Type B pancreatic cell (in vitro differentiated cells): Measurements from ENCODE around the gene GABPB2. TPM values are rescaled to one million over a fixed set of nuclear protein-coding genes. Genes with fewer than 3 reads are reported as not detected.
A peak's percentile ranks its signal among the peaks of the same experiment; 100 is the strongest.

Experiments used
- DNase-seq: peaks from one replicate; pipeline ENCODE4 v3.0.0; 2021; ENCODE audit warnings: mixed read lengths; ENCODE audit not compliant: unreplicated experiment; ENCODE audit errors: extremely low spot score
- H3K27ac Mint-ChIP-seq: 2 replicates; pipeline ENCODE4 v1.8.0; 2021; ENCODE audit warnings: mild to moderate bottlenecking, mixed read lengths
- H3K27me3 Mint-ChIP-seq: 2 replicates; pipeline ENCODE4 v1.8.0; 2021; ENCODE audit warnings: mixed read lengths
- H3K36me3 Mint-ChIP-seq: 2 replicates; pipeline ENCODE4 v1.8.0; 2021; ENCODE audit warnings: mixed read lengths
- H3K4me1 Mint-ChIP-seq: one replicate; pipeline ENCODE4 v1.8.0; 2021; ENCODE audit warnings: mixed read lengths; ENCODE audit not compliant: unreplicated experiment
- H3K4me3 Mint-ChIP-seq: 2 replicates; pipeline ENCODE4 v1.8.0; 2021; ENCODE audit warnings: mild to moderate bottlenecking, mixed read lengths
- H3K9me3 Mint-ChIP-seq: 2 replicates; pipeline ENCODE4 v1.8.0; 2021; ENCODE audit warnings: mixed read lengths
- total RNA-seq: library from RNA; stranded (reverse); gene quantifications from 2 replicates; pipeline ENCODE4 v1.2.1, GENCODE V29; 2021; ENCODE audit warnings: low replicate concordance
- TF ChIP-seq, protein P1 (sequence below): fragments of 200-600 bp; sonication (generic); conservative IDR thresholded peaks from 2 replicates; pipeline ENCODE4 v1.5.0; 2021; ENCODE audit warnings: antibody characterized with exemption, mild to moderate bottlenecking

Gene GABPB2
- total RNA-seq, 1 donor from 2014 or later = 13.6 TPM

GRCh38 chr1:151060007-151060656 is 10.4 kb upstream of the GABPB2 start, which contains the start of gene MLLT11:
Gene MLLT11, plus strand, starts transcription at chr1:151060397. Its CDS starts 6,828 bp downstream, at chr1:151067225.
- DNase-seq = peak; percentile 76
- Mint-ChIP-seq H3K4me1 (peaks cover 38% of the 10 kb centered on the region), H3K9me3 (no peaks in the 10 kb centered on the region), H3K27me3 (no peaks in the 10 kb centered on the region), H3K36me3 (peaks cover 16% of the 10 kb centered on the region), H3K27ac (peak within 1 kb of the TSS; percentile 79), H3K4me3 (peak within 1 kb of the TSS; percentile 88)
- TF ChIP-seq, protein P1, sequence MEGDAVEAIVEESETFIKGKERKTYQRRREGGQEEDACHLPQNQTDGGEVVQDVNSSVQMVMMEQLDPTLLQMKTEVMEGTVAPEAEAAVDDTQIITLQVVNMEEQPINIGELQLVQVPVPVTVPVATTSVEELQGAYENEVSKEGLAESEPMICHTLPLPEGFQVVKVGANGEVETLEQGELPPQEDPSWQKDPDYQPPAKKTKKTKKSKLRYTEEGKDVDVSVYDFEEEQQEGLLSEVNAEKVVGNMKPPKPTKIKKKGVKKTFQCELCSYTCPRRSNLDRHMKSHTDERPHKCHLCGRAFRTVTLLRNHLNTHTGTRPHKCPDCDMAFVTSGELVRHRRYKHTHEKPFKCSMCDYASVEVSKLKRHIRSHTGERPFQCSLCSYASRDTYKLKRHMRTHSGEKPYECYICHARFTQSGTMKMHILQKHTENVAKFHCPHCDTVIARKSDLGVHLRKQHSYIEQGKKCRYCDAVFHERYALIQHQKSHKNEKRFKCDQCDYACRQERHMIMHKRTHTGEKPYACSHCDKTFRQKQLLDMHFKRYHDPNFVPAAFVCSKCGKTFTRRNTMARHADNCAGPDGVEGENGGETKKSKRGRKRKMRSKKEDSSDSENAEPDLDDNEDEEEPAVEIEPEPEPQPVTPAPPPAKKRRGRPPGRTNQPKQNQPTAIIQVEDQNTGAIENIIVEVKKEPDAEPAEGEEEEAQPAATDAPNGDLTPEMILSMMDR = no peak

GRCh38 chr1:151060657-151061421 is 9.7 kb upstream of the GABPB2 start:
- peak overlapping the region; percentile 79 for H3K27ac Mint-ChIP-seq
- peaks cover 18% of the 10 kb centered on the region for H3K36me3 Mint-ChIP-seq
- peaks cover 36% of the 10 kb centered on the region for H3K4me1 Mint-ChIP-seq
- DNase-seq = no peak
- no peaks in the 10 kb centered on the region for H3K9me3 Mint-ChIP-seq
- H3K4me3 Mint-ChIP-seq = peak overlapping the region; percentile 88
- TF ChIP-seq, protein P1 = no peak
- no peaks in the 10 kb centered on the region for H3K27me3 Mint-ChIP-seq

DNA sequence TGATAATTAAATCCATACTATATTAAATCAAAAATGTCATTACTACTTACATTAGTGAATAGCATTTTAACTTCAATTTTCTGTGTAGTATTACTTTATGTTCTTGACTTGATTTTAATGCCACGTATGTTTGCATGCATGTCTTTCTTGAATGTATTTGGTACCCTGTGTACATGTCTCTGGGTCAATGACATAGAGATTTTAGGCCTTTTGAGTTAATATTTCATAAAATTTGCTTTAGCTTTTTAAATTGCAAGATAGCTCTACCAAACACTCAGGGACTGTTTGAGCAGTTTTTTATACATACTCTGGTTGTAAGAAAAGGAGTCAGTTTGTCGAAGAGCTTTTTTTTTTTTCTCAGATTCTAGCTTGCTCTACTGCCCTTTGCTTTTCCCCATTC is 8.9 kb upstream of the GABPB2 start:
- H3K9me3 Mint-ChIP-seq = no peaks in the 10 kb centered on the region
- H3K4me1 Mint-ChIP-seq = peaks cover 28% of the 10 kb centered on the region
- H3K27ac Mint-ChIP-seq = peak overlapping the region; percentile 33
- H3K27me3 Mint-ChIP-seq = no peaks in the 10 kb centered on the region
- TF ChIP-seq, protein P1 = no peak
- H3K36me3 Mint-ChIP-seq = peaks cover 12% of the 10 kb centered on the region
- no peak for DNase-seq
- H3K4me3 Mint-ChIP-seq = peak overlapping the region; percentile 88

DNA sequence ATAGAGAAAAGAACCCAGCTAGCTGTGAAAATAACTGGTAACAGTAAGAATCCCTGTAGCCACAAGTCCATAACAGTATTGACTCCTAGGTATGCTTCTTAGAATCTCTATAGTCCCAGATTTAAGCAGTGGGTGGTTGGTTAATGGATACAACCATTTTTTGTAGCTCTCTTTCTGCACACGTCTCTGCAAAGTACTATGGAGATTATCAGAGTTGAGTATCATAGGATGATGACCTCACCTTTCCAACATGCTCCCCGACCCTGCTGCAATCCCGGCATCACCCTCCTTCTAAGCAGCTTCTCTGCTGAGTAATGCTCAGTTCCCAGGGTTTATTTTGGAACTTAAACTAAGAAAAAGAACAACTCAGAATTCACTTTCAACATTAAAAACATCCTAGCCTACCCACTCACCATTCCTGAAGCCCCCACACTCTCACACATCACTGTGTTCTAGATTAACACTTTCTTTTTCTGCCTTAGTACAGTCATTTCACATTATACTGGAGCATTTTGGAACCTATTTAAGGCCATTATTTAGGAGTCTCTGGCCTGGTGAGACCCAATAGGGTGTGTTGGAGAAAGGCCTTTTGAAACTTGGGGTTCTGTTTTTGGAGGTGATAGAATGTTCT is 7.7 kb upstream of the GABPB2 start:
- peak overlapping the region; percentile 73 for H3K27ac Mint-ChIP-seq
- no peaks in the 10 kb centered on the region for H3K9me3 Mint-ChIP-seq
- no peak for DNase-seq
- peak overlapping the region; percentile 63 for H3K4me3 Mint-ChIP-seq
- H3K27me3 Mint-ChIP-seq = no peaks in the 10 kb centered on the region
- TF ChIP-seq, protein P1 = no peak
- peaks cover 9% of the 10 kb centered on the region for H3K36me3 Mint-ChIP-seq
- peaks cover 18% of the 10 kb centered on the region for H3K4me1 Mint-ChIP-seq

DNA sequence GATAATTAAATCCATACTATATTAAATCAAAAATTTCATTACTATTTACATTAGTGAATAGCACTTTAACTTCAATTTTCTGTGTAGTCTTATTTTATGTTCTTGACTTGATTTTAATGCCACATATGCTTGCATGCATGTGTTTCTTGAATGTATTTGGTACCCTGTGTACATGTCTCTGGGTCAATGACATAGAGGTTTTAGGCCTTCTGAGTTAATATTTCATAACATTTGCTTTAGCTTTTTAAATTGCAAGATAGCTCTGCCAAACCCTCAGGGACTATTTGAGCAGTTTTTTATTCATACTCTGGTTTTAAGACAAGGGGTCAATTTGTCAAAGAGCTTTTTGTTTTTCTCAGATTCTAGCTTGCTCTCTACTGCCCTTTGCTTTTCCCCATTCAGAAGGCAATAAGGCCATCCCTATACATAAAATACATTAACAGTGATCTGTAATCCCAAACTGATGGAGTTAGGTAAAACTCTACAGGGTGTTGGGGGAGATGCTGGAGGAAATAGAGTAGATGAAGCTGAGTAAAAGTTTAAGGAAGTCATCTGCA is 5.4 kb upstream of the GABPB2 start:
- DNase-seq = no peak
- no peaks in the 10 kb centered on the region for H3K9me3 Mint-ChIP-seq
- H3K27me3 Mint-ChIP-seq = no peaks in the 10 kb centered on the region
- no peak overlapping the region for H3K4me3 Mint-ChIP-seq
- TF ChIP-seq, protein P1 = no peak
- peaks cover 12% of the 10 kb centered on the region for H3K36me3 Mint-ChIP-seq
- H3K4me1 Mint-ChIP-seq = peaks cover 20% of the 10 kb centered on the region
- H3K27ac Mint-ChIP-seq = no peak overlapping the region
